GM12864 (cell line): ENCODE results near the gene PACS1.

Source experiments
- DNase-seq: peaks from one replicate; pipeline ENCODE4 v3.0.0-alpha.2; 2011; ENCODE audit warnings: low read depth
- H3K4me3 ChIP-seq: 2 replicates; pipeline ENCODE4 v1.5.1; 2011; ENCODE audit warnings: mild to moderate bottlenecking, low read depth, low read length, control low read depth
- TF ChIP-seq, protein P1 (sequence below): IDR thresholded peaks from 2 replicates; pipeline ENCODE4 v1.5.1; 2011; ENCODE audit warnings: low read depth, mild to moderate bottlenecking, moderate library complexity, low read length, control low read depth, inconsistent platforms; ENCODE audit errors: missing control alignments

The PACS1 gene

GRCh38 chr11:66100272-66101065 lies 30.4 kb downstream of the PACS1 start:
- TF ChIP-seq, protein P1, sequence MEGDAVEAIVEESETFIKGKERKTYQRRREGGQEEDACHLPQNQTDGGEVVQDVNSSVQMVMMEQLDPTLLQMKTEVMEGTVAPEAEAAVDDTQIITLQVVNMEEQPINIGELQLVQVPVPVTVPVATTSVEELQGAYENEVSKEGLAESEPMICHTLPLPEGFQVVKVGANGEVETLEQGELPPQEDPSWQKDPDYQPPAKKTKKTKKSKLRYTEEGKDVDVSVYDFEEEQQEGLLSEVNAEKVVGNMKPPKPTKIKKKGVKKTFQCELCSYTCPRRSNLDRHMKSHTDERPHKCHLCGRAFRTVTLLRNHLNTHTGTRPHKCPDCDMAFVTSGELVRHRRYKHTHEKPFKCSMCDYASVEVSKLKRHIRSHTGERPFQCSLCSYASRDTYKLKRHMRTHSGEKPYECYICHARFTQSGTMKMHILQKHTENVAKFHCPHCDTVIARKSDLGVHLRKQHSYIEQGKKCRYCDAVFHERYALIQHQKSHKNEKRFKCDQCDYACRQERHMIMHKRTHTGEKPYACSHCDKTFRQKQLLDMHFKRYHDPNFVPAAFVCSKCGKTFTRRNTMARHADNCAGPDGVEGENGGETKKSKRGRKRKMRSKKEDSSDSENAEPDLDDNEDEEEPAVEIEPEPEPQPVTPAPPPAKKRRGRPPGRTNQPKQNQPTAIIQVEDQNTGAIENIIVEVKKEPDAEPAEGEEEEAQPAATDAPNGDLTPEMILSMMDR: no peak
- H3K4me3 ChIP-seq: 0 out of 2 replicates have a peak overlapping the region, but pooled peaks have one; percentile 17
- DNase-seq: no peak

- DNase-seq: no peak
- peak overlapping the region; percentile 27; the same call in 1 of the 2 replicates for H3K4me3 ChIP-seq
- TF ChIP-seq, protein P1: no peak
These were observed 31.0 kb downstream of the PACS1 start for GRCh38 chr11:66101066-66101464.

GRCh38 chr11:66104057-66104638 lies 34.1 kb downstream of the PACS1 start:
- DNase-seq: no peak
- TF ChIP-seq, protein P1: no peak
- no peak overlapping the region for H3K4me3 ChIP-seq

DNA sequence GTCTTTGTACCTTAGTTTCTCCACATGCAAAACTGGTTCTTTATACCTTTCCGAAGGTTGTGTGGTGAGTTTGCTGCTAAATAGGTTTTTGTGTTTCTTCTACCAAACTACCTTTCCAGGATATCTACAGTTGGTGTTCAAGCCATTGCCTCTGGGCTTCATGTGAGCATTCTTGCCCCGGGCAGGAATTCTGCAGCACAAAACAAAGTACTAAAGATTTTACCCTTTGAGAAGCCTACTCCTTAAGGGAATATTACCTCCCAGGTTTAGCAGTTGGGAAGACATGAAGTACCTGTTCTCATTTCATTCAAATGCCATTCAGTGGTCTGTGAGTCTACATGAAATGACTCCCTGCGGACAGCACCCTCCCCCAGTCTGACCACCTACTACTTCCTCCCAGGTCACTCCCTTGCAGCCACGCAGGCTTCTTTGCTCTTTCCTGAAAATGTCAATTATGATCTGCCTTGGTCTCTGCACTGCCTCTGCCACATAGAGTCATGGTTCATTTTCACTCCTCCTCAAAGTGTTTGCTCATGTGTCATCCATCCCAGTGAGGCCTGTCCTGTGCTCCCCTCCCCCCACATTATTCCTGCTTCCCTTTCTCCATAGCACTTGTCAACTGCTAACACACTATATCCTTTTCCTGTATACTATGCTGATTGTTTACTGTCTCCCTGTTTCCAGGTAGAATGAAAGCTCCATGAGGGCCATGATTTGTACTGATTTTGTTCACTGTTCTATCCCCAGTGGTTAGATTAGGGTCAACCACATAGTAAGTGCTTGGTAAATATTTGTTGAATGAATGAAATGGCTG lies 36.9 kb downstream of the PACS1 start:
- no peak overlapping the region for H3K4me3 ChIP-seq
- TF ChIP-seq, protein P1: no peak
- DNase-seq: no peak

DNA sequence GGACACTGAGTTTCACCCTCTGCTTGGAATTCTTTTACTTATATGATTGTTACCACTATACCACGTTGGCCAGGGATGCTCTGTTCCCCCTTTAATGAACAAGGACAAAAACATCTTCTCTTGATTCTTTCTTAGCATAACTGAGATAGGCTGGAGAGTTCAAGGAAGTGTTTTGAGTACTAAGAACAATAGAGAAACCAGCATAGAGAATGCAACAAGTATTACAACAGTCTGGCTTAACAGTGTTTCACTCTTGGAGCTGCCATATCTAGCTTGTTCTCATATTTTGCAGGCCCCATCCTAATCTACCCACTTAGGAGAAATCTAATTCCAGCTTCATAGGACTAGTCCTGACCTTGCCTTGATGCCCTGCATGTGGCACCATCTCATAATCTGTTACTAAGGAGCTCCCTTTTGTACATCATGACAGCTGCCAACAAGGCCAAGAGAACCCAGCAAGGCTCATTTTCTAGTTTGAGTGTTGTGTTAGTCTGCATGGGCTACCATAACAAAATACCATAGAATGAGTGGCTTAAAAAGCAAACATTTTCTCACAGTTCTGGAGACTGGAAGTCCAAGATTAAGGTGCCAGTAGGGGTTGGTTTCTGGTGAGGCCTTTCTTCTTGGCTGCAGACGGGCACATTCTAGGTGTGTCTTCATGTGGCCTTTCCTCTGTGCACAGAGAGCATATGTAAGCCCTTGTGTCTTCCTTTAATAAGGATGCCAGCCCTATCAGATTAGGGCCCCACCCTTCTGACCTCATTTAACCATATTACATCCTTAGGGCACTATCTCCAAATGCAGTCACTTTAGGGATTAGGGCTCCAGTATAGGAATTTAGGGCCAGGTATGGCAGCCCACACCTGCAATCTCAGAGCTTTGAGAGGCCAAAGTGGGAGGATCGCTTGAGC lies 37.8 kb downstream of the PACS1 start:
- no peak overlapping the region for H3K4me3 ChIP-seq
- DNase-seq: no peak
- TF ChIP-seq, protein P1: no peak

GRCh38 chr11:66109294-66109693 lies 39.2 kb downstream of the PACS1 start:
- H3K4me3 ChIP-seq: no peak overlapping the region
- DNase-seq: no peak
- TF ChIP-seq, protein P1: no peak
